ENCODE data around the gene MAP4K5.

MAP4K5 gene

DNA sequence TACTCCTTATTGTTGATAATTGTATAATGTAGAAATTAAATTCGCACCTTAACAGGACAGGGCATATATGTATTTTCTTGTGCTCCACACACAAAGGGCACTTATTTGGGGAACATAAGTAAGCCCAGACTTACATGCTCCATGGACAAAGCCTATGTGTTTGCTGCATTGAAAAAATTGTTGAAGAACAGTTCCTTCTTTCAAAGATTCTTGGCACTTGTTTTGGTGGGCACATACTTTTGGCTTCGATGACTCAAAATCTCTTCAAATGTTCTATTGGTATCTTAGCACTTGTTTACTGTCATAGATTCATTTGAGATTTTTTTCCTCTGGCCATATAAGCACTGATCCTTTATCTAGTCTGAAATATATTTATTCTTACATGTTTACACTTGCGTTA, 1.4 kb upstream of the MAP4K5 start:
- no peak for DNase-seq (ENCODE audit: extremely low spot score)
- TF ChIP-seq, protein P1, sequence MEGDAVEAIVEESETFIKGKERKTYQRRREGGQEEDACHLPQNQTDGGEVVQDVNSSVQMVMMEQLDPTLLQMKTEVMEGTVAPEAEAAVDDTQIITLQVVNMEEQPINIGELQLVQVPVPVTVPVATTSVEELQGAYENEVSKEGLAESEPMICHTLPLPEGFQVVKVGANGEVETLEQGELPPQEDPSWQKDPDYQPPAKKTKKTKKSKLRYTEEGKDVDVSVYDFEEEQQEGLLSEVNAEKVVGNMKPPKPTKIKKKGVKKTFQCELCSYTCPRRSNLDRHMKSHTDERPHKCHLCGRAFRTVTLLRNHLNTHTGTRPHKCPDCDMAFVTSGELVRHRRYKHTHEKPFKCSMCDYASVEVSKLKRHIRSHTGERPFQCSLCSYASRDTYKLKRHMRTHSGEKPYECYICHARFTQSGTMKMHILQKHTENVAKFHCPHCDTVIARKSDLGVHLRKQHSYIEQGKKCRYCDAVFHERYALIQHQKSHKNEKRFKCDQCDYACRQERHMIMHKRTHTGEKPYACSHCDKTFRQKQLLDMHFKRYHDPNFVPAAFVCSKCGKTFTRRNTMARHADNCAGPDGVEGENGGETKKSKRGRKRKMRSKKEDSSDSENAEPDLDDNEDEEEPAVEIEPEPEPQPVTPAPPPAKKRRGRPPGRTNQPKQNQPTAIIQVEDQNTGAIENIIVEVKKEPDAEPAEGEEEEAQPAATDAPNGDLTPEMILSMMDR (IDR thresholded peaks at IDR 0.05; ENCODE audit: control extremely low read depth, extremely low read depth, low read depth, missing control alignments) = no peak
- CTCF ChIA-PET = interaction anchor here (0.7 to 0.9 kb wide), 3 partner anchors 202 to 227 kb away, joined by 3 to 4 read pairs (median 3); no protein-coding TSS in a partner anchor
- POLR2A ChIA-PET = no interaction called here

DNA sequence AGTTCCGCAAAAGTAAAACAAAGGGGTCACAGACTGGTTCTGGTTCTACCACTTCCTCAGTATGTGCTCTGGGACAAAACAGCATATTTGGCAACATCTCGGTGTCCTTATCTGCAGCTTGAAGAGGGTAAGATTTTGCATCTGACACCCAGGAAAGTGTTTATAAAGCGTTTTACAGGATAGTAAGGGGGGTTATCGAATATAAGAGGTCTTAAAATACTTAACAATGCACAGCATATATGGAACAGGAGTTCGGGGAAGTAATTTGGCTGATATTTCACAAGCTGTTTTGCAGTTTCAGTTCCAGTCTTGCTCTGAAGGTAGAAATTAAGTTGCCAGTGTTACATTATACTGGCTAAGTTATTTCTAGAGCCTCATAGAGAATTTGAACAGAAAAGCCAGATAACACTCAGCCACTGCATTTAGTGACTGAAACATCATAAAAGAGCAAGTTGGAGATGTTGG, 904 bp upstream of the MAP4K5 start:
- CTCF ChIA-PET = interaction anchor here (0.7 to 2.4 kb wide), 5 partner anchors 190 to 226 kb away, joined by 3 to 24 read pairs (median 4); no protein-coding TSS in a partner anchor
- POLR2A ChIA-PET = no interaction called here
- DNase-seq (ENCODE audit: extremely low spot score) = no peak
- TF ChIP-seq, protein P1 (IDR thresholded peaks at IDR 0.05; ENCODE audit: control extremely low read depth, extremely low read depth, low read depth, missing control alignments) = no peak

DNA sequence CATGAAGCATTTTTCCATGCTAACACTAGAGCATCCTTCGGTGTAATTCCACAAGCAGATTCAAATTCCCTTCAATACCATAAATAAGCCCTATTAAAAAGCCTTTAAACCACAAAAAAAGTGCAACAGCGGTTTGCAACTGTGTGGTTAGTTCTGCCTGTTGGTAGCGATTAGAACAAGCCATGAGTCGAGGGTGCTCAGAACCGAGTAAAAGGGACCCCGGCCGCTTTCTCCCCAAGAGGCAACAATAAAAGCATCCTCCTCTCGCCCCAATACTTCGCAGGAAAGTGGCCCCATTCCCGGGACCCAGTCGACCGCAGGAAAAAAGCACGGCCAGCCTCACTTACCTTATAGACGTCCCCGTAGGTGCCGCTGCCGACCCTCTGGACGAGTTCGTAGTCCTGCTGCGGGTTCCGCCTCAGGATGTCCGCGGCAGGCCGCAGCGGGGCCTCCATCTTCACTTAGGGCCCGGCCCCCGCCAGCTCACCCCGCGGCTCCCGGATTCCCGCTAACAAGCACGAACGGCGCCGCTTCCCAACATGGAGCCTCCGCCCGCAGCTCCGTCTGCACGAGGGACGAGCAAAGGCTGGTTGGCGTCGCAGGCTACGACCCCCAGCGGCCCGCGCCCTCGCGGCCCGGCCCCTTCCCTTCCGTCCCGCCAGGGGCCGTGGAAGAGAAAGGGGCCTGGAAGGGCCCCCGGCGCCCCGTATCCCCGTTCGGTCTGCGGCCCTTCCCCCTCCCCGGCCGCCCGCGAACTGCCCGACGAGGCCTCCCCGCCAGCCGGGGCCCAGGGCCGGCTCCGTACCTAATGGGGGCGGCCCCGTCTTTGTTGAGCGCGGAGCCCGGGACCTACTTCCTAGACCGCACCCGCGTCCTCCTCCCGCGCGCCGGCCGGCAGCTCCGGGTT, 521 bp downstream of the MAP4K5 start:
- TF ChIP-seq, protein P1 (IDR thresholded peaks at IDR 0.05; ENCODE audit: control extremely low read depth, extremely low read depth, low read depth, missing control alignments) = no peak
- POLR2A ChIA-PET = interaction anchor here (0.6 kb wide), 1 partner anchor 424 kb away, joined by 6 read pairs; no protein-coding TSS in a partner anchor

DNA sequence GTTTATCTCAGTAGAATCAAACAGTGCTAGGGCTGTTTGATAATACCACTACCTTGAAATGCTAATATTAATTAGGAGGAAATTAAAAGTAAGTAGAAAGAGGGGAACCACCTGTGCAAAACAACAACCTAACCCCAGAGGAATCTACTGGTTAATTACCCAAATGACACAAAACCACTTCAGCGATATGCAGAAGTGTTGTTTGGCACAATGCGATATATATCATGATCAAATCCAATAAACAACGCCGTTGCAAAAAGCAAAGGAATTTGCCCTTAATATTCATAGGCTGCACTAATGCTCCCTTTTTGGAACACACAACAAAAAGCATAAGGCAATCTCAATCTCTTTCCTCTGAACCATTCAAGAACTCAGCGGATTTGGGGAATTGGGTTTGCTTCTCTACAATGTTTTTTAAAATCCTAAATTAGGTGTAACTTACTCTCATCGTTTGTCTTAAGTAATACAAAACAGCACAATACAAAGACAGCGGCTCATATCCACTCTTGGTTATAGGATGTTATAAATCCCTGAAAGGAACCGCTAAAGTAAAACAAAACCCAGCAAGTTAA, 1.5 kb downstream of the MAP4K5 start:
- TF ChIP-seq, protein P1 (IDR thresholded peaks at IDR 0.05; ENCODE audit: control extremely low read depth, extremely low read depth, low read depth, missing control alignments) = no peak
- DNase-seq (ENCODE audit: extremely low spot score) = no peak
- POLR2A ChIA-PET = no interaction called here
- CTCF ChIA-PET = interaction anchor here (1.6 to 2.4 kb wide), 4 partner anchors 8 to 213 kb away, joined by 5 to 8 read pairs (median 7); no protein-coding TSS in a partner anchor

More for the DNA sequence above, 521 bp downstream of the MAP4K5 start:
- CTCF ChIA-PET = interaction anchor here (0.7 to 2.4 kb wide), 13 partner anchors 9 to 680 kb away, joined by 3 to 24 read pairs (median 4); partner anchors contain the start of gene NEMF
- peak; percentile 36 for DNase-seq (ENCODE audit: extremely low spot score)

DNA sequence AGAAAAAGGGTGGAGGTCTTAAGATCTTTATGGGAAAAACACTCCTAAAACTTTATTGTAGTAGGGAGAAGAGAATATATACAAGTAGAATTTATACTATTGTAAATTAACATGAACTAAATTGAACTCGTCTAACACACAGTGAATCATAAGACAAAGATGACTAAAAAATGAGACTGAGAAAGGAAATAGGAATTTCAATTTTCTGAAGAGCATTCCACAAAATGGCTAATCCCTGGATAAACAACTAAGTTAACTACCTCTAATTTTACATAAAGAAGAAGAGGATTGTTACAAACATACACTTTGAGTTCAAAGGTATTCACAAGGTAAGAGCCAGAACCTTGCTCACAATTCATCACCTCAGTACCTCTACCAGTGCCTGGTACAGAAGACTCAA, 2.0 kb downstream of the MAP4K5 start:
- no peak for DNase-seq (ENCODE audit: extremely low spot score)
- TF ChIP-seq, protein P1 (IDR thresholded peaks at IDR 0.05; ENCODE audit: control extremely low read depth, extremely low read depth, low read depth, missing control alignments) = no peak
- ChIA-PET POLR2A (no interaction called here), CTCF (no interaction called here)

Data from GM10248 (cell line).